ENCODE measurements around the gene RPS21.

DNA sequence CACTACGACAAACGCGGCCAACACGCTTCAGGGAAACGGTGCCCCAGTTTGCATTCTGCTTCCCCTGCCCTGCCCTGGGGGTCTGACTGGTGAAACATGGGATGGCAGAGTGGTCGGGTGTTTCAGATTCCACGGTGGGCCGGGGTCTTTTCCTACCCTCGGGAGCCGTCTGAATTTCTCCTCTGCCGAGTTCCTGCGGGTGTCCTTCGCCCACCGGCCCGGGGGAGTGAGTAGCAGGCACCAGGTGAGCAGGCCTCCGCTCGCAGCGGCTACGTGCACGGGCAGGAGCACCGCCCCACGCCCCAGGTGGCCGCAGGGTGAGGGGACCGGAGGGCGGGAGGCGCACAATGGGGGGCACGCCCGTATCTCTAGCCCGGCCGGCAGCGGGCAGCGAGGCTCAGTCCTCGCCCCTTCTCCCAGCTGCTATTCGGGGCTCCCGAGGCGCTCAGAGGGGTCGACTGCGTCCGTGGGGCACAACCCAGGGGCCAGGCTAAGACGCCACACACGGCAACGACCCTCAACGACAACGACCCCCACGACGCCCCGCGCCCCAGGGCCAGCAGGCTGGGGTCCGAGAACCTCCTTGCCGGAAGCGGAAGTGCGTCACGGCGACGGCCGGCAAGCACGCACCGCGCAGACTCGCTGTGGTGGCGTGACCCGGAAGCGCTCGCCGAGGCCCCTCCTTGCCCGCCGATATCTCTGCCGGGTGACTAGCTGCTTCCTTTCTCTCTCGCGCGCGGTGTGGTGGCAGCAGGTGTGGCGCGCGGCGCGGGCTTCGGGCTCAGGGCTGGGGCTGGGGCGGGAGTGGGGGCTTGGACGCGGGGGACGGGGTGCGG, at the start of gene RPS21:
- TF ChIP-seq POLR2AphosphoS5 (IDR thresholded peaks at IDR 0.05; ENCODE audit: low read depth, low read length) = peak; percentile 98
- peak; percentile 93; the same call in 1 of the 2 replicates for TF ChIP-seq TAF1 (IDR thresholded peaks at IDR 0.05; ENCODE audit: borderline replicate concordance, insufficient read depth, low read length)
- no peak; the same call in 1 of the 2 replicates for TF ChIP-seq SIN3A (IDR thresholded peaks at IDR 0.05; ENCODE audit: borderline replicate concordance, insufficient read depth, low read length)
- TF ChIP-seq, protein P1, sequence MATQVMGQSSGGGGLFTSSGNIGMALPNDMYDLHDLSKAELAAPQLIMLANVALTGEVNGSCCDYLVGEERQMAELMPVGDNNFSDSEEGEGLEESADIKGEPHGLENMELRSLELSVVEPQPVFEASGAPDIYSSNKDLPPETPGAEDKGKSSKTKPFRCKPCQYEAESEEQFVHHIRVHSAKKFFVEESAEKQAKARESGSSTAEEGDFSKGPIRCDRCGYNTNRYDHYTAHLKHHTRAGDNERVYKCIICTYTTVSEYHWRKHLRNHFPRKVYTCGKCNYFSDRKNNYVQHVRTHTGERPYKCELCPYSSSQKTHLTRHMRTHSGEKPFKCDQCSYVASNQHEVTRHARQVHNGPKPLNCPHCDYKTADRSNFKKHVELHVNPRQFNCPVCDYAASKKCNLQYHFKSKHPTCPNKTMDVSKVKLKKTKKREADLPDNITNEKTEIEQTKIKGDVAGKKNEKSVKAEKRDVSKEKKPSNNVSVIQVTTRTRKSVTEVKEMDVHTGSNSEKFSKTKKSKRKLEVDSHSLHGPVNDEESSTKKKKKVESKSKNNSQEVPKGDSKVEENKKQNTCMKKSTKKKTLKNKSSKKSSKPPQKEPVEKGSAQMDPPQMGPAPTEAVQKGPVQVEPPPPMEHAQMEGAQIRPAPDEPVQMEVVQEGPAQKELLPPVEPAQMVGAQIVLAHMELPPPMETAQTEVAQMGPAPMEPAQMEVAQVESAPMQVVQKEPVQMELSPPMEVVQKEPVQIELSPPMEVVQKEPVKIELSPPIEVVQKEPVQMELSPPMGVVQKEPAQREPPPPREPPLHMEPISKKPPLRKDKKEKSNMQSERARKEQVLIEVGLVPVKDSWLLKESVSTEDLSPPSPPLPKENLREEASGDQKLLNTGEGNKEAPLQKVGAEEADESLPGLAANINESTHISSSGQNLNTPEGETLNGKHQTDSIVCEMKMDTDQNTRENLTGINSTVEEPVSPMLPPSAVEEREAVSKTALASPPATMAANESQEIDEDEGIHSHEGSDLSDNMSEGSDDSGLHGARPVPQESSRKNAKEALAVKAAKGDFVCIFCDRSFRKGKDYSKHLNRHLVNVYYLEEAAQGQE (IDR thresholded peaks at IDR 0.05; ENCODE audit: insufficient read depth in 1 of 2, low read depth in 2 of 2, low read length in 2 of 2) = peak in 1 of 2 experiments; percentile 31; a peak in 1 of 4 replicates
- peak; percentile 31 for TF ChIP-seq FOXP2 (optimal IDR thresholded peaks at IDR 0.05; ENCODE audit: borderline replicate concordance, extremely low read depth, extremely low read length, insufficient read depth)

Measured in PFSK-1 (cell line).